CD4-positive, alpha-beta T cell treated with Interleukin-15 for 1 hour (primary cell): Measurements from ENCODE around the gene IQGAP1.
"Not testable (repeated sequence)": the region's sequence is repeated elsewhere in the genome, so short reads cannot be mapped to it uniquely, and the experiment has no call there.

ENCODE experiments used
- DNase-seq: peaks from one replicate; pipeline ENCODE4 v3.0.0-alpha.2; 2020

Gene IQGAP1, protein sequence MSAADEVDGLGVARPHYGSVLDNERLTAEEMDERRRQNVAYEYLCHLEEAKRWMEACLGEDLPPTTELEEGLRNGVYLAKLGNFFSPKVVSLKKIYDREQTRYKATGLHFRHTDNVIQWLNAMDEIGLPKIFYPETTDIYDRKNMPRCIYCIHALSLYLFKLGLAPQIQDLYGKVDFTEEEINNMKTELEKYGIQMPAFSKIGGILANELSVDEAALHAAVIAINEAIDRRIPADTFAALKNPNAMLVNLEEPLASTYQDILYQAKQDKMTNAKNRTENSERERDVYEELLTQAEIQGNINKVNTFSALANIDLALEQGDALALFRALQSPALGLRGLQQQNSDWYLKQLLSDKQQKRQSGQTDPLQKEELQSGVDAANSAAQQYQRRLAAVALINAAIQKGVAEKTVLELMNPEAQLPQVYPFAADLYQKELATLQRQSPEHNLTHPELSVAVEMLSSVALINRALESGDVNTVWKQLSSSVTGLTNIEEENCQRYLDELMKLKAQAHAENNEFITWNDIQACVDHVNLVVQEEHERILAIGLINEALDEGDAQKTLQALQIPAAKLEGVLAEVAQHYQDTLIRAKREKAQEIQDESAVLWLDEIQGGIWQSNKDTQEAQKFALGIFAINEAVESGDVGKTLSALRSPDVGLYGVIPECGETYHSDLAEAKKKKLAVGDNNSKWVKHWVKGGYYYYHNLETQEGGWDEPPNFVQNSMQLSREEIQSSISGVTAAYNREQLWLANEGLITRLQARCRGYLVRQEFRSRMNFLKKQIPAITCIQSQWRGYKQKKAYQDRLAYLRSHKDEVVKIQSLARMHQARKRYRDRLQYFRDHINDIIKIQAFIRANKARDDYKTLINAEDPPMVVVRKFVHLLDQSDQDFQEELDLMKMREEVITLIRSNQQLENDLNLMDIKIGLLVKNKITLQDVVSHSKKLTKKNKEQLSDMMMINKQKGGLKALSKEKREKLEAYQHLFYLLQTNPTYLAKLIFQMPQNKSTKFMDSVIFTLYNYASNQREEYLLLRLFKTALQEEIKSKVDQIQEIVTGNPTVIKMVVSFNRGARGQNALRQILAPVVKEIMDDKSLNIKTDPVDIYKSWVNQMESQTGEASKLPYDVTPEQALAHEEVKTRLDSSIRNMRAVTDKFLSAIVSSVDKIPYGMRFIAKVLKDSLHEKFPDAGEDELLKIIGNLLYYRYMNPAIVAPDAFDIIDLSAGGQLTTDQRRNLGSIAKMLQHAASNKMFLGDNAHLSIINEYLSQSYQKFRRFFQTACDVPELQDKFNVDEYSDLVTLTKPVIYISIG (N-terminal part only)

DNA sequence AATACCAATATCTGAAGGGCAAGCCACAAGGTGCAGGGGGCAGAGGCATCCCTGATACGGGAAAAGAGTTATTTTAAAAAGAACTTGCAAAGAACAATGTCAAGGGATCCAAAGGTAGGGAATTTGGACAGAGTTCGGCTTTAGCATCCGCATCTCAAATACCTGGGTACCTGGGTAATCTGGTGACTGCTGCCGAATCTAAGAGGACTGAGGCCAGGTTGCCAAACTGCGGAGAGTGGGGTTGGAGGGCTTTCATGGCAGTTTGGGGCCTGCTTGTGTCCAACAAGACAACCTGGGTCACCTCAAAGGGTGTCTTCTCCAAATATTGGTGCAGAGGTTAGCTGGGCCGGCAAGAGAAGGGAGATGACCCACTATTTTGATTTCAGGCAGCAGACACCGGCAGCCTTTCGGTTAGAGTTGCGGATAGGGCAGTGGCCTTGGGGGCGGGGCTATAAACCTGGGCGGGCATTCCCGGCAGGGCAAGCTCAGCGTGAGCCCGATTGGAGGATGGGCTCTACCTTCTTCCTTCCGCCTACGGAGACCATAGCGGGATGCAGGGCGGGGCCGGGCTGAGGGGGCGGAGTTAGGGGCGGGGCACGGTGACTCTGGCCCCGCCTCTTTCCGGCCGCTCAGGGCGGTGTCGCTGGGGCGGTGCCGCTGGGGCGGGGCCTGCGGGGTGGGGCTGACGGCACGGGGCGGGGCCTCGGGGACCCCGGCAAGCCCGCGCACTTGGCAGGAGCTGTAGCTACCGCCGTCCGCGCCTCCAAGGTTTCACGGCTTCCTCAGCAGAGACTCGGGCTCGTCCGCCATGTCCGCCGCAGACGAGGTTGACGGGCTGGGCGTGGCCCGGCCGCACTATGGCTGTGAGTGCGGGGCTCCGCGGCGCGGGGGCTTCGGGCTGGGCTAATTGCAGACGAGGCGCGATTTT, at the start of gene IQGAP1:
TSS of gene IQGAP1 (plus strand) at position 709 of the 928 bp plus-strand sequence. CDS start at position 809, 100 bp downstream.
- DNase-seq, result peak; percentile 98

DNA sequence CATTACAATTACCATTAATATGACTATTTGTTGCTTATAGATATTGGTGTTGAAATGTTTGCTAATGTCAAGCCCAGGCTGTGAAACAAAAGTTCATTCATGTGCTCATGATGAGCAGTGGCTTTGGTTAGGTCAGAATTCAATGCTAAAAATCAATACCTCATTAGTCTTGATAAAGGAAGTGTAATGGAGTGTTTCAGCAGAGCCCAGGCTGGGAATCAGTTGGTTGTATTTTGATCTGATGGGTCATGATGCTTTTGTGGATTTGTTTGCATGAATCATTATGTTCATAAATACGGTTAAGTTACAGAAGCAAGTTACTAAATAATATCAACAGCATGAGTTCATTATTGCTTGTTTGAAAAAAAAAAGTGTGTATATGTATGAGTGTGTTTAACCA, 49.5 kb upstream of the IQGAP1 start:
- DNase-seq, result no peak

DNA sequence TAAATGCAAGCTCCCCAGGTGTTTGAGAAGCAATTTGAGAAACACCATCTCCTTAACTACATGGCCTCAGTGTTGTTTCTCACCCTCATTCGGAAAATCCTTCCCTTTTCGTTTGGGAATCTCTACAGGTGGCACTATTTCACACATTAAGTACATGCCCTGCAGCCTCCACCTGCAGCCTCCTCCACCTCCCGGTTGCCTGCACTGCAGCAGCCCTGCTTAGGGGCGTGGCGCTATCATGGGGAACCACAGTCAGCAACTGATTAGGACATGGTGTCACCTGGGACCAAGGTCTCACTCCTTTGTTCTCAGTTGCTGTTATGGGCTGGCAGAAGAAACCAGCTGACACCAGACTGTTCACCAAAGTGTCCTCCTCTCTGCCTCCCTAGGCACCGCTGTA, 47.7 kb upstream of the IQGAP1 start:
- DNase-seq, result no peak

DNA sequence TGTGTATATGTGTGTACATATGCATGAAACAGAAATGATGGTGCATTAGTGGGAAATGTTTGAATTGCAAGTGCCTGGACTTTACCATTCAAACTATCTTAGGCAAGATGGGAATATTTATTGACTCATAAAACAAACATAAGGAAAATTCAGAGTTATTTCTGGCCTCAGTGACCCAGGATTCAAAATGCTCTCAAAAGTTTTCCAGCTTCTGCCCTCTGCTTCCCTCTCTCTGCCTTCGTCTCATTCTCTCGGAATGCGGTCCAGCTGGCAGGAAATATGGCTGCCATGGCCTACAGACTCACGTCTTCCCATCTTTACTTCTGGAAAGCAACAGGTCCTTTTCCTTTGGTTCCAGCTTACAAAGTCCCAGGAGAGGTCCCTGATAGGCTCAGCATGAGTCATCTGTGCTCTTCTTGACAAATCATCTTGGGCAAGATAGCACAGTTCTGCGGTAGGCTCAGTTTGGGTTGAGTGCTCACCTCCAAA, 44.7 kb upstream of the IQGAP1 start:
- DNase-seq, result no peak

DNA sequence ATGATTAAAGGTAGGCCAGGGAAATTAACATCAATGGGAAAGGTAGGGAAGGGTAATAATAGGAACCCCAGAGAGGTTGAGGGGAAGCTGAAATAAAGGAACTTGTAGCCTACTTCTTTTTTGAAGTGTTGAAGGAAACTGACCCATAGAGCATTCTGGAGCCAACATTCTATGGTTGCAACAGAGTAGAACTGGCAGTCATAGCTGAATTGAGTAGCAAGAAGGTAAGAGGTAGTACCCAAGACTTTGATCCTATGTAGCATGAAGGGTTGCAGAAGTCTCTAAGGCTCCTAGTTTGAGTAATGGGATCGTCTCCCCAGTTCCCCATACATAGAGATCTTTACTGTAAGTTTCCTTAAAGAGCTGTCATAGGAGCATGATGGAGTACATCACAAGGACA, 43.4 kb upstream of the IQGAP1 start:
- DNase-seq, result no peak

DNA sequence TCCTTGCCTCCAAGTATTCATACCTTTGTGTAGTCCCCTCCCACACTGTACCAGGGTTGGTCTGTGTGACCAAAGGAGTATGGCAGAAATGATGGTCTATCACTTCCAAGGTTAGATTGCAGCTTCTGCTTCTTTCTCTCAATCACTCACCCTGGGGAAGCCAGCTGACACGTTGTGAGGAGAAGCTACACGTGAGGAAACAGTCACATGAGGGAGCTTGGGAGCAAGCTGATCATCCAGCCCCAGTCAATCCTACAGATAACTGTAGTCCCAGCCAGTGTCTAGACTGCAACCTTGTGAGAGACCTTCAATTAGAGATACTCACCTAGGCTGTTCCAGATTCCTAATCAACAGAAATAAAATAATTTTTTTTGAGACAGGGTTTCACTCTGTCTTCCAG, 42.2 kb upstream of the IQGAP1 start:
- DNase-seq, result no peak

DNA sequence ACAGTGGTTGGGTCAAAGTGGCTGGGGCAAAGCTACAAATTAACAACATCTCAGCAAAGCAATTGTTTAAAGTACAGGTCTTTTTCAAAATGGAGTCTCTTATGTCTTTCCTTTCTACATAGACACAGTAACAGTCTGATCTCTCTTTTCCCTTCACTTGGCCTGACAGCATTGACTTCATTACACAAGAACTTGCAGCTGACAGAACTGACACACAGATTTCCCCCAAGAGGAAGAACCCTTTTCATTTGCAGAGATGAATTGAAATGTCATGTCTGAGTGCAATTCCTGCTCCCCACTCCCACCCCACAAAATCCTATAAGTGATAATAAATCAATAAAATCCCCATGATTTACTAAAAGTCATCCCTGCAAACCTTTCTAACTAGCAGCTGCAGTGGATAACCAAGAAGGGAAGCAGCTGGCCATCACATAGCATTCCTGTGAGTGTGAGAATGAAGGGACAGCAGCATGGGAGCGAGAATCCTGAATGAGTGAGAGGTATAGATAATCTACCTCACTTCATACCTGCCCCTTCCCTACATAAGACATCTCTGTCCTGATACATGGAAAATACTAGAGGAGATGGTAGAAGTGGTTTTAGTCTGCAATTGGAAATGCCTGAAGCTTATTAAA, 40.5 kb upstream of the IQGAP1 start:
- DNase-seq, result not testable (repeated sequence)

DNA sequence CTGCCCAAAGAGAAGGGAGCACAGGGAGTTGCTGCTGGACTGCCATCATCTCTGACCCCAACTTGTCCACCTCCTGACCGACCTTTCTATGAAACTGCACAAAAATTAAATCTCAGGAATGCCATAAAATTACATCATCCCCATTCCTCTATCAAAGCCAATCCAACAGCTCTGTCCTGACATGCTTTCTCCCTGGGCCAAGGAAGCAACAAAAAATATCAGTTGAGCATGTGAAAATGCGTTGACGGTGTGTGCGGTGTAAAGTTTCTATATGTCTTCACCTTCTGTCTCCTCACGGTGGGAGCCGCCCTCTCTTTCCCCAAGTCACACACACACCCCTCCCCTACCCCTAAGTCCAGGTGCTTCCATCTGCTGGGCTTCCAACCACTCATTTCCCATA, 39.6 kb upstream of the IQGAP1 start:
- DNase-seq, result no peak

DNA sequence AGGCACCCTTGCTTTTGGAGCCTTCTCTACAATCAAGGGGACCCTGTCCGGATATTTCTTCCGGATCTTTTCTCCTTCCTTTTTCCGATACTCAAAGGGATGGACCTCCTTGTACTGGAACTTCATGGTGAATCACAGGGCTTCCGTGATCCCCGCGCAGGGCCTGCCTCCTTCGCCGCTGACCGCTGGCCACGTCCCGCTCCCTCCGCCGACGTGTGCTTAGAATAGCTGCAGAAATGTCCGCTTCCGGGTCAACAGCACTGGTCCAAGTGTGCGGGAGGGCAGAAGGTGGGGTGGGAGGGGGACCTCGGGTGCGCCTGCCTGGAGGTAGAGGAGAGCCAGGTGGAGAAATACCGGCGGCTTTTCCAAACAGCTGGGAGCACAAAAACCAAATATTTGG, 39.0 kb upstream of the IQGAP1 start:
- DNase-seq, result no peak

DNA sequence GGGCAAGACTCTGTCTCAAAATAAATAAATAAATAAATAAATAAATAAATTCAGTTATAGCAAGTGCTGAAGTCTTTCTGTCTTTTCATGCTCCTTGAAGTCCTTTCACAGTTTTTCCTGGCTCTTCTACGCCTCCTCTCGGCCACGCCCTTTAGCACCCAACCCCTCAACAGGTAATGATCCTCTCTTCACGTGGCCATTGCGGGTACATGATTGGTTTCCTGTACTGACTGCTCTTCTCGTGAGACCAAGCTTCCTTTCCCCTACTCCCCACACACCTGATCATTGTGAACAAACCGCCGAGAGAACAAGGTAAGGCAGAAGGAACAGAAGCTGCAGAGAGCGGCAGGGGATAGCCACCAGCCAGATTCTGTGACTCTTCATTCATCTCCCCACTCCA, 38.2 kb upstream of the IQGAP1 start:
- no peak for DNase-seq

DNA sequence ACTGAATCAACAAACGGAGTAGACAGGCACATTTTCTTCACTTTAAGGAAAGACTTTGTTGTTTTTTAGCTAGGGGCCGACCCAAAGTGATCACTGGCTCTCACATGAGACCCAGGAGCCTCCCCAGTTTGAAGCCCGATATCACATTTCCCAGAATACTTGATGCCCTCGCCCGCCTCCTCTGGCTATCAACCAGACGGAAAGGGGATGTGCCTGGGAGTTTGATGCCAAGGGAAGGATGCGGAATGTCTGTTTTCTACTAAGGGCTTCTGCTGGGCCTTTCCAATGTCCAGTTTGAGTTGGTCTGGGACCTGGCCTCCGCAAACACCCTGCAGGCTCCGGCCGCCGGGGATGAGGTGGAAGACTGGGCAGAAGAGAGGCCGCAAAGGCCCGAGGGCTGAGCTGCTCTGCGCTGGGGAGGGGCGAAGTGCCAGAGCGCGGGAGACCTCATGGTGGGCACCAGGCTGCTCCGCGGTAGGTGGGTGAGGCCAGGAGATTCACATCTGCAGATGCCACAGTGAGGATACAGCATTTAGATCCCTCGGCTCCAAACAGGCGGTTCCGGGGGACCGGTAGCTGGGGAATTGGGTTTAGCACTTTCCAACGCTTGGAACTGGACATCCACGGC, 36.4 kb upstream of the IQGAP1 start:
- DNase-seq, result no peak

DNA sequence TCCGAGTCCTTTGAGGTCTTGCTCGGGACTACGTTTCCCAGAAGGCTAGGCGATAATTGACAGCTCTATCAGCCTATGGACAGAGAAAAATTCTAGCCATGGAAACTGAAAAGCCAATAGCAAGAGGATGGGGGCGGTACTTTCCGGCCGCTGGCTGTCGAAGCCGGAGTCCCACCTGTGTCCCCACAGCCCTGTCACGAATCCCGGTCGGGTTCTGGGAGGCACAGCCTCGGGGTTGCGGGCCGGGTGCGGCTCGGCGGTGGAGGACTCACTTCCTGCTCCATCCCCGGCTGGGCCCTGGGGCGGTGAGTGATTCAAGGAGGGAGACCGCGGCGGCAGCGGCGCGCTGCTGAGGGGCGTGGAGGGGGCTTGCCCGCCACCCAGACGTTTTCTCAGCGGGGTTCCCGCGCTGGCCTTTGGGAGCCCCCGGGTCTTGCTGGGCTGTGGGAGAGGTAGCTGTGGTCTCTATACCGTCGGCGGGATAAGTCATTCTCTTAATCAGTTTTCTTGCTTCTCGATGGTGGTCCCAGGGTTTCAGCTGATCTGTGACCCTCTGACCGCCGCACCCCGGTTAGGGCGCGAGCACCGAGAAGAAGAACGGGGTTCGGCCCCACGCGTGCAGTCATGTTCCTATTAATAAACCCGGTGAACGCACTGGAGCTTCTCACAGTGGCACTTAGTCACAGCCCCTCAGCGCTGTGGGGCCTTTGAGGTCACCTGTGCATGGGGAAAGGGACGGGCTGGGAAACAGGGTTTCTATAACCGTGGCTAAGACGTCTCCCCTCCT, 35.7 kb upstream of the IQGAP1 start, which contains the start of gene ZNF774:
TSS of gene ZNF774 (plus strand) at position 178 of the 787 bp plus-strand sequence. CDS start 2,377 bp downstream, outside the sequence.
- peak; percentile 91 for DNase-seq

DNA sequence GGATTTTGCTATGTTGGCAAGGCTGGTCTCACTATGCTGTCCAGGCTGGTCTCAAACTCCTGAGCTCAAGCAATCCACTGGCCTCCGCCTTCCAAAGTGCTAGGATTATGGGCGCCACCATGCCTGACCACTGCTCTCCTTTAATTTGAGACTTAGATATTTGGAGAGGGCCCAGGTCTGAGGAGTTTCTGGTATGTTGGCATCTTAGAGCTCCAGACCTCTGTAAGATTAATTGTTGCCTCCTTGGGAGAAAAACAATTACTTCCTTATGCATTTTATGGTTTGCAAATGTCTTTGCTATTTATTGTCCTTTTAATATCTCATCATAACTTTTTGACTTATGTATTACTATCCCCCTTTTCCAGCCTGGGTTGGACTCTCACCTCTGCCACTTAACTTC, 33.1 kb upstream of the IQGAP1 start:
- no peak for DNase-seq

DNA sequence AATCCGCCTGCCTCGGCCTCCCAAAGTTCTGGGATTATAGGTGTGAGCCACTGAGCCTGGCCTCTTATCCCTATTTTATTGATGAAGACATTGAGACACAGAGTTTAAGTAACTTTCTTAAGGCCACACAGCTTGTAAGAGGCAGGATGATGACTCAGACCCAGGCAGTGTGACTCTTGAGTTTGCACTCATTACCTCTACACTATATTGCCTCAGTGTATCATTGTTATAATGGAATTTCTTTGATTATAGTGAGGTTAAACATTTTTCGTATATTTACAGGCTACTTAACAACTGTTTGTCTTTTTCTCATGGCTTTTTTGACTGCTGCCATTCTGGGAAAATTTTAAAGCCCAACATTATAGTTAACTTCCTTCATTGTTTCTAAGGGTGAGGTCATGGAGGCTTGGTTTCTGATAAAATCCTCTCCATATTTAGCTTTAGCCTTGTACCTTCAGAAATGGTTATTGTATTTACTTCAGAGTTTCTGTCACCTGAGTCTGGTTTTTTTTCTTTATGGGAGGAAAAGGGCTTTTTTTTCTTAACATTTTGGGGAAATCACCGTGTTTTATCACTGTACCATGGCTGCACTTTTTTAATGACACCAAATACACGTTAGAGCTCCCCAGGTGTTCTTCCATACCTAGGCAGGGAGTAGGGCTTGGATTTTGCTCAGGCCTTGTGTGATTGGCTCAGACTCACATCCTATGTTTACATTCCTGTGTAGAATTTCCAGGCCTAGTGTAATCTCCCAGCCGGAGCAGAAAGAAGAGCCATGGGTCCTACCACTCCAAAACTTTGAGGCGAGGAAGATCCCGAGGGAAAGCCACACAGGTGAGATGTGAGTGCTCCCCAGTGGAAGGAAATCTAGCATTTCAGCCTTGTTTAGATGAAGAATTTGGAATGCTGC, 29.7 kb upstream of the IQGAP1 start:
- DNase-seq, result no peak

DNA sequence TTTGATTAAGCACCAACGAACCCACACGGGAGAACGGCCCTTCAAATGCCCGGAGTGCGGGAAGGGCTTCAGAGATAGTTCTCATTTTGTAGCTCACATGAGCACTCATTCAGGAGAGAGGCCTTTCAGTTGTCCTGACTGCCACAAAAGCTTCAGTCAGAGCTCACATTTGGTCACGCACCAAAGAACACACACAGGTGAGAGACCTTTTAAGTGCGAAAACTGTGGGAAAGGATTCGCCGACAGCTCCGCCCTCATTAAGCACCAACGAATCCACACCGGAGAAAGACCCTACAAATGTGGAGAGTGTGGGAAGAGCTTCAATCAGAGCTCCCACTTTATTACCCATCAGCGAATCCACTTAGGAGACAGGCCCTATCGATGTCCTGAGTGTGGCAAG, 27.3 kb upstream of the IQGAP1 start:
- DNase-seq, result no peak

DNA sequence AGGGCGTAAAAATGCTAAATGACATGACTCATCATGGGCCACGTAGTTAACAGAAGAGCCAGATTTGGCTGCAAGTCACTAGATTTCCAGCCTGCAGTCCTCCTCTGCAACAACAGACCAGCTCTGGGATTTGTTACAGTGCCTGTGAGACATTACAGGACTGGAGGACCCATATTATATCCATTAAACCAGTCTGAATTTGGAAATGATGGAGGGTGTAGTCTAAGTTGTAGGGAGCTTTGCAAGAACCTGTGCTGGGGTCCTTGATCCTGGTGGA, 25.2 kb upstream of the IQGAP1 start:
- no peak for DNase-seq

DNA sequence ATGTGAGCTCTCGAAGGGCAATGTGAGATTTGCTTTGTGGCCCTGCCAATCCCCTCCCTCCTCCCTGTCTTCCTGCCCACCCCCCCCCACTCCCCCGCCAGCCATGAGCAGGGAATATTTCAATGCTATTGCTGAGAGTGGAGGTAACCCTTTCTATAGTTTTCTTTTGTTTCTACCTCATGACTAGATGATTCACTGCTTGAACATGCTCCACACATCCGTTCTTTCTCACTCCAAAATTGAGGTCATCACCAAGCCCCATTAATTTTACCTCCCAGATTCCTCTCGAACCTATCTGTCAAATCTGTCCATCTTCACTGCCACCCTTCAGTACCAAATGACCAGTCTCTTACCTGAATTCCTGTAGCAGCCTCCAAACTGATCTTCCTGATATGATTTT, 23.8 kb upstream of the IQGAP1 start:
- DNase-seq, result no peak

DNA sequence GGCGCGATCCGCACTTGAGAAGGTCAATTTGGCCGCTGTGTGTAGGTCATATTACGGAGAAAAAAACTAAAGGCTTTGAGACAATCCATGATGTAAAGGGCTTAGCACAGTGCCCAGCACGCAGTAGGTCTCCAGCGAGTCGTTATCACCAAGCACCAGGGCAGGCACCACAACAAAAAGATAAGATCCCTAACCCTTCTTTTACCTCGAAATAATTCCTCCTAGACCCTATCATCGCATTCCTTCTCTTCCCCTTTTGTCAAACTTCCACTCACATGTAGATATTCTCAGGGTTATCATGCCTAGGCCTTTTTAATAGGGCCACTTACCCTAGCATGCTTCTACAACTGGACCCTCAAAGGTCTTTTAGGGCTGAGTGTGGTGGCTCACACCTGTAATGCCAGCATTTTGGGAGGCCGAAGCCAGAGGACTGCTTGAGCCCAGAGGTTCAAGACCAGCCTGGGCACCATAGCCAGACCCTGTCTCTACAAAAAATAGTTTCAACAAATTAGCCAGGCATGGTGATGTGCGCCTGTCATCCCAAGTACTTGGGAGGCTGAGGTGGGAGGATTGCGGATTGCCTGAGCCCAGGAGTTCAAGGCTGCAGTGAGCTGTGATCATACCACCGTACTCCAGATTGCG, 22.5 kb upstream of the IQGAP1 start:
- no peak for DNase-seq
